DND-41 (cell line): ENCODE data around the gene C1QB.

Experiments used
- ATAC-seq: fragments of 200-7000 bp; cut with Tn5 transposase; 3 replicates; pipeline ENCODE4 v1.9.1; 2021; ENCODE audit warnings: low read depth; ENCODE audit not compliant: insufficient read depth
- DNase-seq: peaks from one replicate; pipeline ENCODE4 v3.0.0-alpha.2; 2020
- H2AFZ ChIP-seq: 2 replicates; pipeline ENCODE4 v1.6.0; 2012; ENCODE audit warnings: low read depth, low read length
- H3K27ac ChIP-seq: 2 replicates; pipeline ENCODE4 v1.5.1; 2012; ENCODE audit warnings: low read length, inconsistent platforms
- H3K27me3 ChIP-seq: fragments of 200-600 bp; sonication (generic); 2 replicates; pipeline ENCODE4 v1.6.0; 2012; ENCODE audit warnings: low read length, mild to moderate bottlenecking, inconsistent platforms; ENCODE audit not compliant: insufficient read depth, poor library complexity
- H3K36me3 ChIP-seq: 2 replicates; pipeline ENCODE4 v1.5.1; 2012; ENCODE audit warnings: low read length, inconsistent platforms; ENCODE audit not compliant: insufficient read depth
- H3K4me1 ChIP-seq: 2 replicates; pipeline ENCODE4 v1.5.1; 2012; ENCODE audit warnings: mild to moderate bottlenecking, low read length; ENCODE audit not compliant: insufficient read depth
- H3K4me2 ChIP-seq: 2 replicates; pipeline ENCODE4 v1.6.0; 2012; ENCODE audit warnings: mild to moderate bottlenecking, moderate library complexity, low read length, inconsistent platforms; ENCODE audit not compliant: insufficient read depth
- H3K4me3 ChIP-seq, 2 experiments: fragments of 200-600 bp in 1 of 2; shearing (Covaris generic) in 1 of 2; 2 replicates each; pipeline ENCODE4 v1.5.1; 2012 to 2016; ENCODE audit warnings: inconsistent platforms in 2 of 2, low read length in 2 of 2, mild to moderate bottlenecking in 2 of 2, low read depth in 1 of 2, moderate library complexity in 1 of 2
- H3K79me2 ChIP-seq: 2 replicates; pipeline ENCODE4 v1.6.0; 2012; ENCODE audit warnings: low read length, inconsistent platforms; ENCODE audit not compliant: insufficient read depth
- H3K9ac ChIP-seq: 2 replicates; pipeline ENCODE4 v1.6.0; 2012; ENCODE audit warnings: low read depth, mild to moderate bottlenecking, inconsistent platforms, low read length, moderate library complexity
- H3K9me3 ChIP-seq: 2 replicates; pipeline ENCODE4 v1.5.1; 2012; ENCODE audit warnings: low read length, moderate library complexity, mild to moderate bottlenecking, inconsistent platforms; ENCODE audit not compliant: insufficient read depth, severe bottlenecking
- H4K20me1 ChIP-seq: 2 replicates; pipeline ENCODE4 v1.6.0; 2012; ENCODE audit warnings: low read length; ENCODE audit not compliant: insufficient read depth
- CTCF ChIP-seq: IDR thresholded peaks from 2 replicates; pipeline ENCODE4 v1.5.1; 2012; ENCODE audit warnings: borderline replicate concordance, low read length, moderate library complexity, mild to moderate bottlenecking; ENCODE audit not compliant: poor library complexity, severe bottlenecking; ENCODE audit errors: extremely low read depth
- EZH2 ChIP-seq: IDR thresholded peaks from 3 replicates; pipeline ENCODE4 v1.6.1; 2012; ENCODE audit warnings: borderline replicate concordance, low read depth, mild to moderate bottlenecking, moderate library complexity, low read length, inconsistent platforms; ENCODE audit not compliant: severe bottlenecking

C1QB gene

GRCh38 chr1:22660716-22661241, 7.7 kb downstream of the C1QB start:
- H3K4me3 ChIP-seq: no peak overlapping the region
- H3K9ac ChIP-seq: no peak overlapping the region
- H4K20me1 ChIP-seq: no peaks in the 10 kb centered on the region
- H2AFZ ChIP-seq: no peak overlapping the region
- no peaks in the 10 kb centered on the region for H3K4me1 ChIP-seq
- ATAC-seq: no peak
- H3K36me3 ChIP-seq: no peaks in the 10 kb centered on the region
- peaks cover 10% of the 10 kb centered on the region for H3K27me3 ChIP-seq
- no peak for DNase-seq
- H3K9me3 ChIP-seq: no peaks in the 10 kb centered on the region
- no peaks in the 10 kb centered on the region for H3K79me2 ChIP-seq
- no peak overlapping the region for H3K27ac ChIP-seq
- H3K4me2 ChIP-seq: no peak overlapping the region
- TF ChIP-seq CTCF: no peak
- TF ChIP-seq EZH2: no peak

DNA sequence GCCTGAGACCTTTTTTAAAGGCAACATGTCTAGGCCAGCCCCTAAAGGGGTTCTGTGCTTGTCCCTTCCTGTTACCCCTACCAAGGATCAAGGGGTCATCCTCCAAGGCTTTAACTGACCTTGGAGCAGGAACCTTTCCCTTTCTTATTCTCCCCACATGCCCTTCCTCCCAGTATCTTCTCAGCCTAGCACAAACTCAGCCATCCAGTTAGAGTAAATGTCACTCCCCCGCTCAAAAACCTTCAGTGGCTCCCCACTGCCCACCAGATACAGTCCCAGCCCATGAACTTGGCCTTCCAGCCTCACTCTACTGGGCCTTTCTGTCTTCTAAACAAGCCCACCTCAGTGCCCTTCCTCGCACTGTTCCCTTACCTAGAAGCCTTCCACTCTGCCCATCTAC, 8.8 kb downstream of the C1QB start:
- H3K36me3 ChIP-seq: no peaks in the 10 kb centered on the region
- no peak overlapping the region for H3K4me2 ChIP-seq
- no peak overlapping the region for H3K9ac ChIP-seq
- no peaks in the 10 kb centered on the region for H4K20me1 ChIP-seq
- TF ChIP-seq EZH2 (no peak), CTCF (no peak)
- H3K9me3 ChIP-seq: no peaks in the 10 kb centered on the region
- ATAC-seq: no peak
- H3K4me3 ChIP-seq: no peak overlapping the region
- no peaks in the 10 kb centered on the region for H3K79me2 ChIP-seq
- no peak for DNase-seq
- H2AFZ ChIP-seq: no peak overlapping the region
- no peak overlapping the region for H3K27ac ChIP-seq
- peaks cover 6% of the 10 kb centered on the region for H3K27me3 ChIP-seq
- H3K4me1 ChIP-seq: no peaks in the 10 kb centered on the region

GRCh38 chr1:22662318-22662717, 9.3 kb downstream of the C1QB start:
- no peak overlapping the region for H3K9ac ChIP-seq
- H3K9me3 ChIP-seq: no peaks in the 10 kb centered on the region
- H3K27ac ChIP-seq: no peak overlapping the region
- no peaks in the 10 kb centered on the region for H3K4me1 ChIP-seq
- peak; percentile 69 for ATAC-seq
- H3K27me3 ChIP-seq: peaks cover 5% of the 10 kb centered on the region
- peak; percentile 20 for DNase-seq
- H4K20me1 ChIP-seq: no peaks in the 10 kb centered on the region
- H3K79me2 ChIP-seq: no peaks in the 10 kb centered on the region
- no peak for TF ChIP-seq EZH2
- H3K4me3 ChIP-seq: no peak overlapping the region
- no peak overlapping the region for H3K4me2 ChIP-seq
- H3K36me3 ChIP-seq: no peaks in the 10 kb centered on the region
- no peak overlapping the region for H2AFZ ChIP-seq

DNA sequence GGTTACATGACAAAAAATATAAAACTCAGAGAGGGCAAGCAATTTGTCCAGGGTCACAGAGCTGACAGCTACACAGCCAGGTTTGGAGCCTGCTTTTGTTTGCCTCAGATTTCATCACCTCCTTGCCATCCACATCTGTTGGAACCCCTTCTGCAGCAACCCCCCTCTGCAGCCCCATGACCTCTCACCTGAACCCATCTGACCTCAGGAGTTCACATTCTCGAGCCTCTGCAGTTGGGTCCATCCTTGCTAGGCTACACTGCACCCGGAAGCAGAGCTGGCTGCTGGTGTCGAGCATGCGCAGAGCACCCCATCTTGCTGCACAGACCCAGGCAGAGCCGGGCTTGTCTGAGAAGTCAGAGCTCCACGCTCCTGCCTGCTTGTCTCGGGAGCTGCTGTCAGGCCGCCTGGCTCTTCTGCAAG, 10.0 kb downstream of the C1QB start:
- ATAC-seq (no peak), DNase-seq (no peak)
- Histone ChIP-seq H3K4me3 (no peak overlapping the region), H4K20me1 (no peaks in the 10 kb centered on the region), H3K27me3 (peaks cover 5% of the 10 kb centered on the region), H3K79me2 (no peaks in the 10 kb centered on the region), H3K9me3 (no peaks in the 10 kb centered on the region), H3K4me2 (no peak overlapping the region), H3K36me3 (no peaks in the 10 kb centered on the region), H3K9ac (no peak overlapping the region), H2AFZ (no peak overlapping the region), H3K4me1 (no peaks in the 10 kb centered on the region), H3K27ac (no peak overlapping the region)
- TF ChIP-seq CTCF: no peak
- TF ChIP-seq EZH2: no peak
